ENCODE data around the gene GRIK2. TPM values are rescaled to one million over a fixed set of nuclear protein-coding genes. Genes with fewer than 3 reads are reported as not detected.

The GRIK2 gene
- total RNA-seq, 1 experiment from 2014 or later: 6.6 TPM

GRCh38 chr6:101558712-101559111 lies 165.2 kb downstream of the GRIK2 start:
- no peaks in the 10 kb centered on the region for H3K4me1 ChIP-seq (ENCODE audit: control insufficient read depth, insufficient read depth, low read length)
- ChIA-PET POLR2A (no interaction called here), CTCF (no interaction called here)
- BruUV-seq (replicated peaks): no TSS peak
- H3K27ac ChIP-seq (ENCODE audit: low read length): no peak overlapping the region
- no peak overlapping the region for H3K4me3 ChIP-seq (ENCODE audit: low read depth in 2 of 2, low read length in 2 of 2)
- ATAC-seq (no peak), DNase-seq (ENCODE audit: low read depth, low spot score) (no peak)
- no peaks in the 10 kb centered on the region for H3K36me3 ChIP-seq (ENCODE audit: control insufficient read depth, insufficient read depth, low read length)
- in situ Hi-C loops (cut with HindIII; ENCODE audit: low pct_unique_long_range_greater_than_20kb, low sequenced_read_pairs) (no loop called here), intact Hi-C loops (cut with micrococcal nuclease; ENCODE audit: unreplicated experiment) (no loop called here)
- H3K9me3 ChIP-seq (ENCODE audit: control insufficient read depth, insufficient read depth, low read depth, low read length): no peaks in the 10 kb centered on the region
- H3K27me3 ChIP-seq (ENCODE audit: control insufficient read depth, insufficient read depth, low read length): no peaks in the 10 kb centered on the region
- TF ChIP-seq CTCF (IDR thresholded peaks at IDR 0.05): no peak
- TF ChIP-seq TCF7L2 (IDR thresholded peaks at IDR 0.05; ENCODE audit: low read depth, low read length): no peak
- no peak for TF ChIP-seq SIN3A (IDR thresholded peaks at IDR 0.05; ENCODE audit: borderline replicate concordance, insufficient read depth, low read depth, low read length)
- no peak for TF ChIP-seq POLR2AphosphoS5 (IDR thresholded peaks at IDR 0.05; ENCODE audit: low read depth, low read length)
- no peak for TF ChIP-seq REST (IDR thresholded peaks at IDR 0.05; ENCODE audit: insufficient read depth in 1 of 2, low read depth in 2 of 2, low read length in 1 of 2)

- TF ChIP-seq REST (IDR thresholded peaks at IDR 0.05; ENCODE audit: insufficient read depth in 1 of 2, low read depth in 2 of 2, low read length in 1 of 2) (no peak), CTCF (IDR thresholded peaks at IDR 0.05) (no peak), SIN3A (IDR thresholded peaks at IDR 0.05; ENCODE audit: borderline replicate concordance, insufficient read depth, low read depth, low read length) (no peak), TCF7L2 (IDR thresholded peaks at IDR 0.05; ENCODE audit: low read depth, low read length) (no peak), POLR2AphosphoS5 (IDR thresholded peaks at IDR 0.05; ENCODE audit: low read depth, low read length) (no peak)
- Histone ChIP-seq H3K27me3 (ENCODE audit: control insufficient read depth, insufficient read depth, low read length) (no peaks in the 10 kb centered on the region), H3K36me3 (ENCODE audit: control insufficient read depth, insufficient read depth, low read length) (no peaks in the 10 kb centered on the region), H3K4me1 (ENCODE audit: control insufficient read depth, insufficient read depth, low read length) (no peaks in the 10 kb centered on the region), H3K9me3 (ENCODE audit: control insufficient read depth, insufficient read depth, low read depth, low read length) (no peaks in the 10 kb centered on the region), H3K4me3 (ENCODE audit: low read depth in 2 of 2, low read length in 2 of 2) (no peak overlapping the region), H3K27ac (ENCODE audit: low read length) (no peak overlapping the region)
- BruUV-seq (replicated peaks): no TSS peak
- ChIA-PET CTCF (no interaction called here), POLR2A (no interaction called here)
- intact Hi-C loops (cut with micrococcal nuclease; ENCODE audit: unreplicated experiment): no loop called here
- in situ Hi-C loops (cut with HindIII; ENCODE audit: low pct_unique_long_range_greater_than_20kb, low sequenced_read_pairs): no loop called here
- DNase-seq (ENCODE audit: low read depth, low spot score) (no peak), ATAC-seq (no peak)
Observed at GRCh38 chr6:101572627-101573026, 179.1 kb downstream of the GRIK2 start.
